MM.1S (cell line): ENCODE results near the gene SEMA3G.

Source experiments
- DNase-seq: peaks from one replicate; pipeline ENCODE4 v3.0.0-alpha.2; 2015
- H2AFZ ChIP-seq: fragments of 300-600 bp; sonication (generic); 2 replicates; pipeline ENCODE4 v1.6.0; 2016; ENCODE audit warnings: antibody characterized with exemption, low read length
- H3F3A ChIP-seq: fragments of 300-600 bp; sonication (generic); 2 replicates; pipeline ENCODE4 v1.6.1; 2016; ENCODE audit warnings: mild to moderate bottlenecking, antibody characterized with exemption, low read length, moderate library complexity, mixed read lengths; ENCODE audit not compliant: insufficient read depth
- H3K27ac ChIP-seq: fragments of 300-600 bp; sonication (generic); 2 replicates; pipeline ENCODE4 v1.5.1; 2016; ENCODE audit warnings: mild to moderate bottlenecking, low read length
- H3K27me3 ChIP-seq: fragments of 300-600 bp; sonication (generic); replicated peaks from 2 replicates; pipeline ENCODE4 v1.6.0; 2016; ENCODE audit warnings: low read length; ENCODE audit not compliant: insufficient read depth
- H3K36me3 ChIP-seq: fragments of 300-600 bp; sonication (generic); replicated peaks from 2 replicates; pipeline ENCODE4 v1.6.1; 2016; ENCODE audit warnings: mild to moderate bottlenecking, low read length, mixed read lengths; ENCODE audit not compliant: insufficient read depth
- H3K4me1 ChIP-seq: fragments of 300-600 bp; sonication (generic); 2 replicates; pipeline ENCODE4 v1.6.1; 2016; ENCODE audit warnings: low read length, mixed read lengths
- H3K4me2 ChIP-seq: fragments of 300-600 bp; sonication (generic); 2 replicates; pipeline ENCODE4 v1.6.0; 2016; ENCODE audit warnings: low read depth, low read length
- H3K4me3 ChIP-seq: fragments of 300-600 bp; sonication (generic); 2 replicates; pipeline ENCODE4 v1.5.1; 2016; ENCODE audit warnings: low read length, mixed read lengths
- H3K79me2 ChIP-seq: fragments of 300-600 bp; sonication (generic); 2 replicates; pipeline ENCODE4 v1.6.1; 2016; ENCODE audit warnings: mixed run types, low read length, mixed read lengths
- H3K9ac ChIP-seq: fragments of 300-600 bp; sonication (generic); 2 replicates; pipeline ENCODE4 v1.6.1; 2016; ENCODE audit warnings: low read length, mixed read lengths
- H3K9me2 ChIP-seq: fragments of 300-600 bp; sonication (generic); replicated peaks from 2 replicates; pipeline ENCODE4 v1.6.1; 2016; ENCODE audit warnings: mild to moderate bottlenecking, low read length, mixed read lengths; ENCODE audit not compliant: insufficient read depth
- H3K9me3 ChIP-seq: fragments of 300-600 bp; sonication (generic); replicated peaks from 2 replicates; pipeline ENCODE4 v1.6.1; 2016; ENCODE audit warnings: mild to moderate bottlenecking, low read length, mixed read lengths; ENCODE audit not compliant: insufficient read depth
- H4K20me1 ChIP-seq: fragments of 300-600 bp; sonication (generic); 2 replicates; pipeline ENCODE4 v1.6.1; 2016; ENCODE audit warnings: mild to moderate bottlenecking, low read length, moderate library complexity, mixed read lengths; ENCODE audit not compliant: insufficient read depth
- CTCF ChIP-seq: fragments of 300-600 bp; sonication (generic); IDR thresholded peaks from 2 replicates; pipeline ENCODE4 v1.5.1; 2016; ENCODE audit warnings: antibody characterized with exemption, low read length, mixed read lengths
- EZH2 ChIP-seq: fragments of 300-600 bp; sonication (generic); optimal IDR thresholded peaks from 2 replicates; pipeline ENCODE3; 2017; ENCODE audit warnings: low read depth, mild to moderate bottlenecking, antibody characterized with exemption, low read length, mixed read lengths
- EZH2phosphoT487 ChIP-seq: fragments of 300-600 bp; sonication (generic); IDR thresholded peaks from 2 replicates; pipeline ENCODE4 v1.6.1; 2018; ENCODE audit warnings: antibody characterized with exemption, low read length

Gene SEMA3G

DNA sequence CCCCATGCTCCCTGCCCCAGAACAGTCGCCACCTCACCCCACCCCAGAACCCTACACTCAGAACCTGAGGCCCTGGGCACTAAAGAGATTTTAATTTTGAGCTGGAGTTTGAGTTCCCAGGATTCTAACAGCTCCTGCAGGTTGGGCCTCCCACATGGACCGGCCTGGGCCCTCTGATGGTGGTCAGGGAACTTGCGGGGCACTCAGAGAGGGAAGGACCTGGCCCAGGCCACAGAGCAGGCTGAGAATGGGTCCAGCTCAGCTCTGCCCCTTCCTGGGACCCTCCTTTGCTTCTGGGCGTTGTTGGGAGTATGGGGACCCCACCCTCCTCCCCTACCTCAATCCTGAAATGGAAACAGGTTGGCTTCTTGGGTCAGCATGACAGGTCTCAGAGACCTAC, 1.1 kb upstream of the SEMA3G start:
- H3K27me3 ChIP-seq, result no peaks in the 10 kb centered on the region
- H3K36me3 ChIP-seq, result no peaks in the 10 kb centered on the region
- H3K4me3 ChIP-seq, result no peak overlapping the region
- no peaks in the 10 kb centered on the region for H3F3A ChIP-seq
- H3K4me2 ChIP-seq, result no peak overlapping the region
- H4K20me1 ChIP-seq, result no peaks in the 10 kb centered on the region
- no peaks in the 10 kb centered on the region for H3K9me2 ChIP-seq
- no peaks in the 10 kb centered on the region for H3K79me2 ChIP-seq
- H2AFZ ChIP-seq, result no peak overlapping the region
- no peak overlapping the region for H3K9ac ChIP-seq
- TF ChIP-seq EZH2phosphoT487 (no peak), EZH2 (no peak), CTCF (no peak)
- H3K27ac ChIP-seq, result no peak overlapping the region
- H3K4me1 ChIP-seq, result peaks cover 5% of the 10 kb centered on the region
- no peaks in the 10 kb centered on the region for H3K9me3 ChIP-seq
- DNase-seq, result no peak

DNA sequence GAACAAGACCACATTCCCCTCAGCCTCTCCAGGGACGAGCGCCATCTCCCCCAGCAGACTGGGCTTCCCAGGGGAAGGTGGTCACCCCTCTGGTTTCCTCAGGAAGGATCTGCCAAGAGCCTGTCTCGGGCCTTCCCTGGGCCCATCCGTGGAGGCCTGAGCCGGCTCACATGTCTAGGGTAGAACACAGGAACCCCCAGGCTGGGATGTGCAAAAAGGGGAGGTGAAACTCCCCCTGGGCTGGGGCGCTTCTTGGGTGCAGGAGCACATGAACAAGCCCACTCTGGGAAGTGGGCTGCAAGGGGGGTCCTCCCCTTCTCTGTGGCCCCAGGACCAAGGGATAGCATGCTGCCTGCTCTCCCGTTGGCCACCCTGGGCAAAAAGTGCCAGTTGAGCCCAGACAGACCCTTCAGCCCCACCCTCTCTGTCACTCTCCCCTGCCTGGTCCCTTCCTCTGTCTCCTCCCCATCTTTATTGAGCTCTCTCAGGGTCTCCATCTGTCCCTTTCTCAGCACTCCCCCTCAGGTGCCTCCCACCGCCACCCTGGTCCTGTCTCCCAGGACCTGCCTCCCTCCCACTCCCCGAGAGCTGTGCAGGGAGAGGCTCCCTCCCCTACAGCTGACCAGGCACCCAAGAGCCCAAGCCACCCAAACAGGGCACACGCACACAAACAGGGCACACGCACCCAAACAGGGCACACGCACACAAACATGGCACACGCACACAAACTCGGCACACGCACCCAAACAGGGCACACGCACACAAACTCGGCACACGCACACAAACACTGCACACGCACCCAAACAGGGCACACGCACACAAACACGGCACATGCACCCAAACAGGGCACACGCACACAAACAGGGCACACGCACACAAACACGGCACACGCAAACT, 864 bp downstream of the SEMA3G start:
- H3K4me1 ChIP-seq, result peaks cover 5% of the 10 kb centered on the region
- H2AFZ ChIP-seq, result peak overlapping the region; percentile 90
- H3F3A ChIP-seq, result no peaks in the 10 kb centered on the region
- TF ChIP-seq CTCF, result no peak
- TF ChIP-seq EZH2phosphoT487, result no peak
- no peak overlapping the region for H3K27ac ChIP-seq
- no peaks in the 10 kb centered on the region for H3K9me2 ChIP-seq
- H4K20me1 ChIP-seq, result no peaks in the 10 kb centered on the region
- H3K36me3 ChIP-seq, result no peaks in the 10 kb centered on the region
- peak overlapping the region; percentile 75 for H3K4me2 ChIP-seq
- no peaks in the 10 kb centered on the region for H3K27me3 ChIP-seq
- peak overlapping the region; percentile 55 for H3K4me3 ChIP-seq
- peak overlapping the region; percentile 43; the same call in 1 of the 2 replicates for H3K9ac ChIP-seq
- DNase-seq, result no peak
- no peaks in the 10 kb centered on the region for H3K9me3 ChIP-seq
- no peaks in the 10 kb centered on the region for H3K79me2 ChIP-seq

DNA sequence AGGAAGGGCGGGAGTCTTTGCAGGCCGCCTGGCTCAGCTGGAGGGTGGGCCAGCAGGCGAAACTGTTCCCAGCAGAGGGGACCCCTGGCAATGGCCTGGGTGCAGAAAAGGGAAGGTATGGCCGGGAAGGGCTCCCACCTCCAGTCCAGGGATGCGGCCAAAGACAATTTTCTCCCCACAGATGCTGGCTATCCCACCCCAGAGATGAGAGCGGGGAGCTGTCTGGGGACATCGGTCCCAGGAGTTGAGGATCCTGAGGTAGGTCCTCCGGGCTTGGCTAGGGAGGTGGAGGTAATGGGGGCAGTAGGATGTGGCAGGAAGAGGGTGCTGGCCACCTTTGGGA, 1.7 kb downstream of the SEMA3G start:
- no peaks in the 10 kb centered on the region for H3K9me2 ChIP-seq
- no peak overlapping the region for H2AFZ ChIP-seq
- H4K20me1 ChIP-seq, result no peaks in the 10 kb centered on the region
- H3K27ac ChIP-seq, result no peak overlapping the region
- H3K4me1 ChIP-seq, result peaks cover 5% of the 10 kb centered on the region
- TF ChIP-seq EZH2 (no peak), CTCF (no peak), EZH2phosphoT487 (no peak)
- no peaks in the 10 kb centered on the region for H3K27me3 ChIP-seq
- no peaks in the 10 kb centered on the region for H3F3A ChIP-seq
- no peak overlapping the region for H3K4me3 ChIP-seq
- no peak overlapping the region for H3K9ac ChIP-seq
- H3K36me3 ChIP-seq, result no peaks in the 10 kb centered on the region
- H3K79me2 ChIP-seq, result no peaks in the 10 kb centered on the region
- H3K4me2 ChIP-seq, result no peak overlapping the region
- no peaks in the 10 kb centered on the region for H3K9me3 ChIP-seq
- no peak for DNase-seq
